K562 (cell line): ENCODE data around the gene HDAC3. TPM values are rescaled to one million over a fixed set of nuclear protein-coding genes. Genes with fewer than 3 reads are reported as not detected.
A peak's percentile ranks its signal among the peaks of the same experiment; 100 is the strongest.

Source experiments
- ADNP ChIP-seq: fragments of 200-800 bp; sonication (Bioruptor generic); IDR thresholded peaks from 2 replicates; pipeline ENCODE4 v1.6.1; 2016; ENCODE audit warnings: missing genetic modification characterization, missing compliant biosample characterization
- CC2D1A ChIP-seq: fragments of 450-650 bp; IDR thresholded peaks from 2 replicates; pipeline ENCODE4 v1.6.1; 2017; ENCODE audit warnings: mild to moderate bottlenecking
- CHD1 ChIP-seq: fragments of 200-600 bp; sonication (generic); IDR thresholded peaks from one replicate; pipeline ENCODE4 v1.6.1; 2012; ENCODE audit warnings: mild to moderate bottlenecking, moderate library complexity, low read length, inconsistent platforms
- EGR1 ChIP-seq: fragments of 450-650 bp; conservative IDR thresholded peaks from 2 replicates; pipeline ENCODE4 v1.6.1; 2017; ENCODE audit warnings: mild to moderate bottlenecking
- RFX7 ChIP-seq: fragments of 250-450 bp; sonication (Bioruptor Pico); IDR thresholded peaks from 2 replicates; pipeline ENCODE4 v1.5.1; 2021; ENCODE audit warnings: mild to moderate bottlenecking
- SP2 ChIP-seq: IDR thresholded peaks from 2 replicates; pipeline ENCODE4 v1.6.1; 2011; ENCODE audit warnings: mild to moderate bottlenecking, low read depth, low read length, moderate library complexity; ENCODE audit not compliant: poor library complexity, severe bottlenecking; ENCODE audit errors: extremely low read depth
- SRSF1 ChIP-seq: fragments of 200-400 bp; formaldehyde crosslinking; IDR thresholded peaks from 2 replicates; pipeline ENCODE4 v1.6.1; 2017; ENCODE audit warnings: mild to moderate bottlenecking, low read depth, low read length, moderate library complexity
- ZFX ChIP-seq: sonication (generic); formaldehyde crosslinking; IDR thresholded peaks from 2 replicates; pipeline ENCODE4 v1.8.0; 2022; ENCODE audit warnings: mild to moderate bottlenecking, missing genetic modification reagents, moderate library complexity
- ZNF77 ChIP-seq: fragments of 250-450 bp; sonication (Bioruptor Pico); IDR thresholded peaks from 2 replicates; pipeline ENCODE4 v1.5.0; 2020
- ZSCAN29 ChIP-seq: fragments of 450-650 bp; IDR thresholded peaks from 2 replicates; pipeline ENCODE4 v1.6.1; 2017
- polyA plus RNA-seq, 8 experiments: library from polyadenylated mRNA; depleted of rRNA in 4 of 8; stranded (reverse) in 5 of 8; unstranded in 3 of 8; fragments of >200 nt; fragmentation: Nextera tagmentation in 2 of 8; fragmentation: Illumina TruSeq in 1 of 8; extraction: Ambion mirVana in 2 of 8; extraction: Trizol in 1 of 8; gene quantifications; 2 replicates each; pipeline versions ENCODE4 v1.2.1 to v1.2.3, GENCODE V29; 2011 to 2014; ENCODE audit warnings: inconsistent platforms in 1 of 8, missing spikeins in 1 of 8
- total RNA-seq, 7 experiments: library from RNA; depleted of rRNA in 6 of 7; stranded (reverse); fragments of >200 nt in 6 of 7; fragmentation: Illumina TruSeq in 2 of 7; extraction: Trizol in 2 of 7; gene quantifications; 2 replicates each; pipeline versions ENCODE4 v1.2.1 to v1.2.3, GENCODE V29; 2011 to 2021; ENCODE audit warnings: low replicate concordance in 1 of 7
- TF ChIP-seq, protein P1 (sequence below), 2 experiments: IDR thresholded peaks; 2 replicates each; pipeline ENCODE4 v1.6.1; 2011; ENCODE audit warnings: borderline replicate concordance in 1 of 2, control low read depth in 1 of 2, low read depth in 1 of 2, low read length in 1 of 2, mild to moderate bottlenecking in 1 of 2, mixed read lengths in 1 of 2, moderate library complexity in 1 of 2; ENCODE audit not compliant: insufficient read depth in 1 of 2, insufficient read length in 1 of 2, poor library complexity in 1 of 2, severe bottlenecking in 1 of 2; ENCODE audit errors: extremely low read depth in 1 of 2
- TF ChIP-seq, protein P2 (sequence below): fragments of 250-450 bp; sonication (Bioruptor Pico); IDR thresholded peaks from 2 replicates; pipeline ENCODE4 v1.4.0; 2020; ENCODE audit warnings: mild to moderate bottlenecking, moderate library complexity
- TF ChIP-seq, protein P3 (sequence below): fragments of 250-450 bp; sonication (Bioruptor Pico); IDR thresholded peaks from 2 replicates; pipeline ENCODE4 v1.5.0; 2020; ENCODE audit warnings: mild to moderate bottlenecking
- TF ChIP-seq, protein P4 (sequence below), 2 experiments: fragments of 150-350 bp in 1 of 2; IDR thresholded peaks; 2 replicates each; pipeline ENCODE4 v1.6.1; 2012 to 2016; ENCODE audit warnings: low read depth in 2 of 2, low read length in 2 of 2, mild to moderate bottlenecking in 1 of 2, moderate library complexity in 1 of 2
- TF ChIP-seq, protein P5 (sequence below), 3 experiments: IDR thresholded peaks in 2 of 3; conservative IDR thresholded peaks in 1 of 3; 2 replicates each; pipeline ENCODE4 v1.5.1; 2011 to 2012; ENCODE audit warnings: low read length in 3 of 3, mild to moderate bottlenecking in 3 of 3, control low read depth in 2 of 3, improper control_type of control experiment in 1 of 3, inconsistent platforms in 1 of 3, low read depth in 1 of 3, mixed read lengths in 1 of 3, moderate library complexity in 1 of 3; ENCODE audit not compliant: insufficient read depth in 2 of 3

HDAC3 gene
- total and polyA plus RNA-seq, 9 of the 15 experiments (the other 6 are each of a cell fraction or from before 2014, with no cell fraction given), result 89.7 to 191 (median 119) TPM

DNA sequence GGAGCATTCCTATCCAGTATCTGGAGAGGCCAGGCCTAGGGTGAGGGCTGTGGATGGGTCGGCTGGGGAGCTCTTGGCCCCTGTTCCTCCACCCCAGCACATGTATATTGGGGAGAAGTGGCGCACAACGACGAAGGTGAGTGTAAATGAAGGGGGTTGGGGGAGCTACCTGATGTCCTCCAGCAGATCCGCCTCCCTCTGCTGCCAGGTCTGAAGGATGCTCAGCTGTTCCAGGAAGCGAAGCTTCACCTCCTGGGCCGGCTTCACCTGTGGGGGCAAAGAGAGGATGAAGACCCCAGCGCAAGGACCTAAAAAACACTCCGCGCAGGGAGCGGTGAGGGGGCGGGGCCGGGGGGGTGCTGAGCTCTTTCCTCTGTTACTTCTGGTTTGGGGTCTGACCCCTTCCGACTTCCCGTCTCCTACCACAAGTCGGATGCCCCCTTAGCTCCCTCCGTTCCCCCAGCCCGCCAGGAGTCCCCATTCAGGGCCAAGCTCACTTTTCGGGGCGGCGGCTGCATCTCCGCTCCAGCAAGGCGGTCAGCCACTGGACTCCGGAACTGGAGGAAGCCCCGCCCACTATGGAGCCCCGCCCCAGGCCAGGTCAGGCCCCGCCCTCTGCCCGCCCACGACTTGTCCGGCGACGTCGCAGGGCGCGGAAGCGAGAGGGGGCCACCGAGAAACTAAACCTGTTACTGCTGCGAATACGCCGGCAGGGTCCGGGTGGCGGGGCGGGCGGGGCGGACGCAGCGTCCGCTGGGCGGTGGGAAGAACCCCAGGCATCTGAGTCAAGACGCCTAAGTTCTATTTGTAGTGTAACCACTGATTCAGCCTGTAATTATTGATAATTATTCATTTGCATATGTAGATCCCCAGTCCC lies 14.4 kb upstream of the HDAC3 start, which contains the start of gene FCHSD1 (continued):
- TF ChIP-seq, protein P1, sequence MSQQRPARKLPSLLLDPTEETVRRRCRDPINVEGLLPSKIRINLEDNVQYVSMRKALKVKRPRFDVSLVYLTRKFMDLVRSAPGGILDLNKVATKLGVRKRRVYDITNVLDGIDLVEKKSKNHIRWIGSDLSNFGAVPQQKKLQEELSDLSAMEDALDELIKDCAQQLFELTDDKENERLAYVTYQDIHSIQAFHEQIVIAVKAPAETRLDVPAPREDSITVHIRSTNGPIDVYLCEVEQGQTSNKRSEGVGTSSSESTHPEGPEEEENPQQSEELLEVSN (IDR thresholded peaks at IDR 0.05; ENCODE audit: borderline replicate concordance in 1 of 2, extremely low read depth in 1 of 2, insufficient read depth in 1 of 2, insufficient read length in 1 of 2, low read depth in 1 of 2, low read length in 1 of 2, poor library complexity in 1 of 2, severe bottlenecking in 1 of 2), result no peak
- TF ChIP-seq ZSCAN29, result no peak
- no peak for TF ChIP-seq ADNP
- TF ChIP-seq, protein P2, sequence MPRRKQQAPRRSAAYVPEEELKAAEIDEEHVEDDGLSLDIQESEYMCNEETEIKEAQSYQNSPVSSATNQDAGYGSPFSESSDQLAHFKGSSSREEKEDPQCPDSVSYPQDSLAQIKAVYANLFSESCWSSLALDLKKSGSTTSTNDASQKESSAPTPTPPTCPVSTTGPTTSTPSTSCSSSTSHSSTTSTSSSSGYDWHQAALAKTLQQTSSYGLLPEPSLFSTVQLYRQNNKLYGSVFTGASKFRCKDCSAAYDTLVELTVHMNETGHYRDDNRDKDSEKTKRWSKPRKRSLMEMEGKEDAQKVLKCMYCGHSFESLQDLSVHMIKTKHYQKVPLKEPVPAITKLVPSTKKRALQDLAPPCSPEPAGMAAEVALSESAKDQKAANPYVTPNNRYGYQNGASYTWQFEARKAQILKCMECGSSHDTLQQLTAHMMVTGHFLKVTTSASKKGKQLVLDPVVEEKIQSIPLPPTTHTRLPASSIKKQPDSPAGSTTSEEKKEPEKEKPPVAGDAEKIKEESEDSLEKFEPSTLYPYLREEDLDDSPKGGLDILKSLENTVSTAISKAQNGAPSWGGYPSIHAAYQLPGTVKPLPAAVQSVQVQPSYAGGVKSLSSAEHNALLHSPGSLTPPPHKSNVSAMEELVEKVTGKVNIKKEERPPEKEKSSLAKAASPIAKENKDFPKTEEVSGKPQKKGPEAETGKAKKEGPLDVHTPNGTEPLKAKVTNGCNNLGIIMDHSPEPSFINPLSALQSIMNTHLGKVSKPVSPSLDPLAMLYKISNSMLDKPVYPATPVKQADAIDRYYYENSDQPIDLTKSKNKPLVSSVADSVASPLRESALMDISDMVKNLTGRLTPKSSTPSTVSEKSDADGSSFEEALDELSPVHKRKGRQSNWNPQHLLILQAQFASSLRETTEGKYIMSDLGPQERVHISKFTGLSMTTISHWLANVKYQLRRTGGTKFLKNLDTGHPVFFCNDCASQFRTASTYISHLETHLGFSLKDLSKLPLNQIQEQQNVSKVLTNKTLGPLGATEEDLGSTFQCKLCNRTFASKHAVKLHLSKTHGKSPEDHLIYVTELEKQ (CRISPR knock-in tag), result no peak
- no peak for TF ChIP-seq CC2D1A
- no peak for TF ChIP-seq CHD1
- no peak for TF ChIP-seq SRSF1
- no peak for TF ChIP-seq RFX7 (CRISPR knock-in tag)
- TF ChIP-seq ZFX (CRISPR knock-in tag), result peak; percentile 77
- TF ChIP-seq, protein P3, sequence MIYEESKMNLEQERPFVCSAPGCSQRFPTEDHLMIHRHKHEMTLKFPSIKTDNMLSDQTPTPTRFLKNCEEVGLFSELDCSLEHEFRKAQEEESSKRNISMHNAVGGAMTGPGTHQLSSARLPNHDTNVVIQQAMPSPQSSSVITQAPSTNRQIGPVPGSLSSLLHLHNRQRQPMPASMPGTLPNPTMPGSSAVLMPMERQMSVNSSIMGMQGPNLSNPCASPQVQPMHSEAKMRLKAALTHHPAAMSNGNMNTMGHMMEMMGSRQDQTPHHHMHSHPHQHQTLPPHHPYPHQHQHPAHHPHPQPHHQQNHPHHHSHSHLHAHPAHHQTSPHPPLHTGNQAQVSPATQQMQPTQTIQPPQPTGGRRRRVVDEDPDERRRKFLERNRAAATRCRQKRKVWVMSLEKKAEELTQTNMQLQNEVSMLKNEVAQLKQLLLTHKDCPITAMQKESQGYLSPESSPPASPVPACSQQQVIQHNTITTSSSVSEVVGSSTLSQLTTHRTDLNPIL (CRISPR knock-in tag), result no peak
- TF ChIP-seq SP2, result no peak
- no peak for TF ChIP-seq ZNF77
- TF ChIP-seq, protein P4, sequence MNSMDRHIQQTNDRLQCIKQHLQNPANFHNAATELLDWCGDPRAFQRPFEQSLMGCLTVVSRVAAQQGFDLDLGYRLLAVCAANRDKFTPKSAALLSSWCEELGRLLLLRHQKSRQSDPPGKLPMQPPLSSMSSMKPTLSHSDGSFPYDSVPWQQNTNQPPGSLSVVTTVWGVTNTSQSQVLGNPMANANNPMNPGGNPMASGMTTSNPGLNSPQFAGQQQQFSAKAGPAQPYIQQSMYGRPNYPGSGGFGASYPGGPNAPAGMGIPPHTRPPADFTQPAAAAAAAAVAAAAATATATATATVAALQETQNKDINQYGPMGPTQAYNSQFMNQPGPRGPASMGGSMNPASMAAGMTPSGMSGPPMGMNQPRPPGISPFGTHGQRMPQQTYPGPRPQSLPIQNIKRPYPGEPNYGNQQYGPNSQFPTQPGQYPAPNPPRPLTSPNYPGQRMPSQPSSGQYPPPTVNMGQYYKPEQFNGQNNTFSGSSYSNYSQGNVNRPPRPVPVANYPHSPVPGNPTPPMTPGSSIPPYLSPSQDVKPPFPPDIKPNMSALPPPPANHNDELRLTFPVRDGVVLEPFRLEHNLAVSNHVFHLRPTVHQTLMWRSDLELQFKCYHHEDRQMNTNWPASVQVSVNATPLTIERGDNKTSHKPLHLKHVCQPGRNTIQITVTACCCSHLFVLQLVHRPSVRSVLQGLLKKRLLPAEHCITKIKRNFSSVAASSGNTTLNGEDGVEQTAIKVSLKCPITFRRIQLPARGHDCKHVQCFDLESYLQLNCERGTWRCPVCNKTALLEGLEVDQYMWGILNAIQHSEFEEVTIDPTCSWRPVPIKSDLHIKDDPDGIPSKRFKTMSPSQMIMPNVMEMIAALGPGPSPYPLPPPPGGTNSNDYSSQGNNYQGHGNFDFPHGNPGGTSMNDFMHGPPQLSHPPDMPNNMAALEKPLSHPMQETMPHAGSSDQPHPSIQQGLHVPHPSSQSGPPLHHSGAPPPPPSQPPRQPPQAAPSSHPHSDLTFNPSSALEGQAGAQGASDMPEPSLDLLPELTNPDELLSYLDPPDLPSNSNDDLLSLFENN (IDR thresholded peaks at IDR 0.05; ENCODE audit: low read depth in 2 of 2, low read length in 2 of 2), result no peak
- TF ChIP-seq, protein P5, sequence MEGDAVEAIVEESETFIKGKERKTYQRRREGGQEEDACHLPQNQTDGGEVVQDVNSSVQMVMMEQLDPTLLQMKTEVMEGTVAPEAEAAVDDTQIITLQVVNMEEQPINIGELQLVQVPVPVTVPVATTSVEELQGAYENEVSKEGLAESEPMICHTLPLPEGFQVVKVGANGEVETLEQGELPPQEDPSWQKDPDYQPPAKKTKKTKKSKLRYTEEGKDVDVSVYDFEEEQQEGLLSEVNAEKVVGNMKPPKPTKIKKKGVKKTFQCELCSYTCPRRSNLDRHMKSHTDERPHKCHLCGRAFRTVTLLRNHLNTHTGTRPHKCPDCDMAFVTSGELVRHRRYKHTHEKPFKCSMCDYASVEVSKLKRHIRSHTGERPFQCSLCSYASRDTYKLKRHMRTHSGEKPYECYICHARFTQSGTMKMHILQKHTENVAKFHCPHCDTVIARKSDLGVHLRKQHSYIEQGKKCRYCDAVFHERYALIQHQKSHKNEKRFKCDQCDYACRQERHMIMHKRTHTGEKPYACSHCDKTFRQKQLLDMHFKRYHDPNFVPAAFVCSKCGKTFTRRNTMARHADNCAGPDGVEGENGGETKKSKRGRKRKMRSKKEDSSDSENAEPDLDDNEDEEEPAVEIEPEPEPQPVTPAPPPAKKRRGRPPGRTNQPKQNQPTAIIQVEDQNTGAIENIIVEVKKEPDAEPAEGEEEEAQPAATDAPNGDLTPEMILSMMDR (IDR thresholded peaks at IDR 0.05 in 2 of 3, conservative IDR thresholded peaks at IDR 0.05 in 1 of 3; ENCODE audit: insufficient read depth in 2 of 3, low read depth in 1 of 3, low read length in 3 of 3), result no peak
- peak; percentile 79 for TF ChIP-seq EGR1
